ENCODE data around the gene GPR37L1. TPM values are rescaled to one million over a fixed set of nuclear protein-coding genes. Genes with fewer than 3 reads are reported as not detected.
A peak's percentile ranks its signal among the peaks of the same experiment; 100 is the strongest.

Gene GPR37L1
- total and polyA plus RNA-seq, 2 of the 8 experiments (the other 6 are each of a cell fraction or from before 2014, with no cell fraction given), result 0.13 to 0.23 TPM

DNA sequence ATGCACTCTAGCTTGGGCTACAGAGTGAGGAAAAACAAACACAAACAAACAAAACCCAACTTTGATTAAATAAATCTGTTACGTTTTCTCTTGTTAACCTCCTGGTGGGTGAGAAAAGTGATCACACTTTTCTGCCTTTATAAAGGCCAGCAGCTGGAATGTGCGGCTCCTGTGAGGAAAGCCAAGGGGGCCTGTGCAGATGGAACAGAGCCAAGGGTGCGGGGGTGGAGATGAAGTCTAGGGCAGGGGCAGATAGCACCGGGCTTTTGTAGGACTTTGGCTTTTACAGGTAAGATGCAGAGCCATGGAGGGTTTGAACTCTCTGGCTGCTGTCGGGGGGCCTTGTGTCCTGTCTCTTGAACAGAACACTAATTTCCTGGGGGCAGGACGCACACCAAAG lies 40.7 kb upstream of the GPR37L1 start:
- WGBS, 2 experiments (ENCODE audit: extremely low coverage in 1 of 2, insufficient coverage in 1 of 2, insufficient read length in 1 of 2, insufficient replicate concordance in 2 of 2, low coverage in 1 of 2, low lambda C conversion rate in 2 of 2, missing lambda C conversion rate in 1 of 2), result 84% methylated on average over 6 of the region's 6 CpGs; no CpG with 5 or more reads in 1 of the 2 experiments
- TF ChIP-seq KDM5A (IDR thresholded peaks at IDR 0.05; ENCODE audit: low read length) (no peak), CBX5 (IDR thresholded peaks at IDR 0.05; ENCODE audit: low read depth, low read length) (no peak), RFX5 (IDR thresholded peaks at IDR 0.05; ENCODE audit: borderline replicate concordance, low read depth, low read length) (no peak), RNF2 (IDR thresholded peaks at IDR 0.05; ENCODE audit: borderline replicate concordance, low read depth, low read length, missing control alignments, poor library complexity, severe bottlenecking) (no peak), GTF2F1 (IDR thresholded peaks at IDR 0.05; ENCODE audit: borderline replicate concordance, low read depth, low read length) (no peak), HDAC2 (IDR thresholded peaks at IDR 0.05; ENCODE audit: borderline replicate concordance in 1 of 2, low read depth in 2 of 2, low read length in 2 of 2) (no peak), PHF8 (conservative IDR thresholded peaks at IDR 0.05; ENCODE audit: low read depth, low read length) (no peak)
- TF ChIP-seq, protein P1, sequence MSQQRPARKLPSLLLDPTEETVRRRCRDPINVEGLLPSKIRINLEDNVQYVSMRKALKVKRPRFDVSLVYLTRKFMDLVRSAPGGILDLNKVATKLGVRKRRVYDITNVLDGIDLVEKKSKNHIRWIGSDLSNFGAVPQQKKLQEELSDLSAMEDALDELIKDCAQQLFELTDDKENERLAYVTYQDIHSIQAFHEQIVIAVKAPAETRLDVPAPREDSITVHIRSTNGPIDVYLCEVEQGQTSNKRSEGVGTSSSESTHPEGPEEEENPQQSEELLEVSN (IDR thresholded peaks at IDR 0.05), result no peak
- TF ChIP-seq, protein P2, sequence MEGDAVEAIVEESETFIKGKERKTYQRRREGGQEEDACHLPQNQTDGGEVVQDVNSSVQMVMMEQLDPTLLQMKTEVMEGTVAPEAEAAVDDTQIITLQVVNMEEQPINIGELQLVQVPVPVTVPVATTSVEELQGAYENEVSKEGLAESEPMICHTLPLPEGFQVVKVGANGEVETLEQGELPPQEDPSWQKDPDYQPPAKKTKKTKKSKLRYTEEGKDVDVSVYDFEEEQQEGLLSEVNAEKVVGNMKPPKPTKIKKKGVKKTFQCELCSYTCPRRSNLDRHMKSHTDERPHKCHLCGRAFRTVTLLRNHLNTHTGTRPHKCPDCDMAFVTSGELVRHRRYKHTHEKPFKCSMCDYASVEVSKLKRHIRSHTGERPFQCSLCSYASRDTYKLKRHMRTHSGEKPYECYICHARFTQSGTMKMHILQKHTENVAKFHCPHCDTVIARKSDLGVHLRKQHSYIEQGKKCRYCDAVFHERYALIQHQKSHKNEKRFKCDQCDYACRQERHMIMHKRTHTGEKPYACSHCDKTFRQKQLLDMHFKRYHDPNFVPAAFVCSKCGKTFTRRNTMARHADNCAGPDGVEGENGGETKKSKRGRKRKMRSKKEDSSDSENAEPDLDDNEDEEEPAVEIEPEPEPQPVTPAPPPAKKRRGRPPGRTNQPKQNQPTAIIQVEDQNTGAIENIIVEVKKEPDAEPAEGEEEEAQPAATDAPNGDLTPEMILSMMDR (IDR thresholded peaks at IDR 0.05; ENCODE audit: control extremely low read depth in 1 of 3, insufficient read depth in 1 of 3, low read depth in 1 of 3, low read length in 3 of 3), result no peak

More for the DNA sequence above, 40.7 kb upstream of the GPR37L1 start:
- Histone ChIP-seq H3K23me2 (ENCODE audit: low read depth, low read length) (peaks cover 4% of the 10 kb centered on the region; the same call in 1 of the 2 replicates), H2AFZ (ENCODE audit: low read length) (no peak overlapping the region), H3K23ac (ENCODE audit: insufficient read length) (no peak overlapping the region), H3K4me3 (ENCODE audit: extremely low read depth in 1 of 4, insufficient read depth in 2 of 4, low read depth in 3 of 4, low read length in 4 of 4) (no peak overlapping the region), H3K9ac (replicated peaks in 1 of 4; ENCODE audit: extremely low read depth in 1 of 4, low read depth in 3 of 4, low read length in 3 of 4) (no peak overlapping the region), H3K36me3 (ENCODE audit: control insufficient read depth in 2 of 4, insufficient read depth in 4 of 4, low read length in 3 of 4) (no peaks in the 10 kb centered on the region), H3K79me1 (ENCODE audit: low read depth, low read length) (no peaks in the 10 kb centered on the region), H3K27me3 (replicated peaks in 1 of 4; ENCODE audit: control insufficient read depth in 3 of 4, extremely low read depth in 1 of 4, insufficient read depth in 3 of 4, low read length in 3 of 4) (no peaks in the 10 kb centered on the region), H2BK5ac (ENCODE audit: low read depth, low read length) (no peak overlapping the region), H3K56ac (replicated peaks; ENCODE audit: insufficient read length, low read depth, low read length) (no peak overlapping the region), H3K14ac (ENCODE audit: insufficient read length) (no peak overlapping the region), H4K8ac (ENCODE audit: extremely low read depth, insufficient read depth, low read length) (no peak overlapping the region), H2BK20ac (ENCODE audit: low read length) (0 out of 2 replicates have a peak overlapping the region, but pooled peaks have one; percentile 48), H3K4me2 (ENCODE audit: insufficient read depth in 1 of 2, low read depth in 2 of 2, low read length in 2 of 2) (no peak overlapping the region), H4K20me1 (replicated peaks in 1 of 2; ENCODE audit: control insufficient read depth in 1 of 2, insufficient read depth in 2 of 2, low read length in 2 of 2) (no peaks in the 10 kb centered on the region), H3K4me1 (replicated peaks in 1 of 4; ENCODE audit: control insufficient read depth in 3 of 4, insufficient read depth in 4 of 4, low read length in 3 of 4) (peaks cover 17 to 25% (median 20%) of the 10 kb centered on the region in 4 experiments), H2BK120ac (replicated peaks; ENCODE audit: low read depth, low read length) (no peak overlapping the region), H4K5ac (ENCODE audit: insufficient read length, low read depth, low read length) (no peak overlapping the region), H3K4ac (replicated peaks; ENCODE audit: insufficient read length, low read depth, low read length) (no peak overlapping the region), H2AK5ac (ENCODE audit: low read depth, low read length) (no peak overlapping the region), H3K79me2 (ENCODE audit: control insufficient read depth in 1 of 2, insufficient read depth in 2 of 2, low read length in 2 of 2) (no peaks in the 10 kb centered on the region), H2BK12ac (ENCODE audit: low read depth, low read length) (0 out of 2 replicates have a peak overlapping the region, but pooled peaks have one; percentile 50), H4K91ac (replicated peaks; ENCODE audit: insufficient read length, low read length) (no peak overlapping the region), H3K9me3 (ENCODE audit: insufficient read depth in 2 of 2, low read depth in 1 of 2, low read length in 1 of 2) (no peaks in the 10 kb centered on the region), H2BK15ac (ENCODE audit: low read length) (no peak overlapping the region), H3K27ac (ENCODE audit: low read depth, low read length) (no peak overlapping the region), H3K18ac (ENCODE audit: extremely low read depth, low read length) (no peak overlapping the region)
- CTCF ChIA-PET (ENCODE audit: partially characterized antibody), result interaction anchor here (1.2 to 2.9 kb wide), 2 partner anchors 72 to 203 kb away, joined by 3 to 13 read pairs; partner anchors contain the start of gene ELF3
- FAIRE-seq (no peak), DNase-seq (ENCODE audit: low read depth in 1 of 2, low spot score in 2 of 2) (no peak)
- POLR2A ChIA-PET (ENCODE audit: partially characterized antibody), result interaction anchor here (1.5 kb wide), 1 partner anchor 73 kb away, joined by 3 read pairs; no protein-coding TSS in a partner anchor
